ENCODE measurements around the gene CYBA.

DNA sequence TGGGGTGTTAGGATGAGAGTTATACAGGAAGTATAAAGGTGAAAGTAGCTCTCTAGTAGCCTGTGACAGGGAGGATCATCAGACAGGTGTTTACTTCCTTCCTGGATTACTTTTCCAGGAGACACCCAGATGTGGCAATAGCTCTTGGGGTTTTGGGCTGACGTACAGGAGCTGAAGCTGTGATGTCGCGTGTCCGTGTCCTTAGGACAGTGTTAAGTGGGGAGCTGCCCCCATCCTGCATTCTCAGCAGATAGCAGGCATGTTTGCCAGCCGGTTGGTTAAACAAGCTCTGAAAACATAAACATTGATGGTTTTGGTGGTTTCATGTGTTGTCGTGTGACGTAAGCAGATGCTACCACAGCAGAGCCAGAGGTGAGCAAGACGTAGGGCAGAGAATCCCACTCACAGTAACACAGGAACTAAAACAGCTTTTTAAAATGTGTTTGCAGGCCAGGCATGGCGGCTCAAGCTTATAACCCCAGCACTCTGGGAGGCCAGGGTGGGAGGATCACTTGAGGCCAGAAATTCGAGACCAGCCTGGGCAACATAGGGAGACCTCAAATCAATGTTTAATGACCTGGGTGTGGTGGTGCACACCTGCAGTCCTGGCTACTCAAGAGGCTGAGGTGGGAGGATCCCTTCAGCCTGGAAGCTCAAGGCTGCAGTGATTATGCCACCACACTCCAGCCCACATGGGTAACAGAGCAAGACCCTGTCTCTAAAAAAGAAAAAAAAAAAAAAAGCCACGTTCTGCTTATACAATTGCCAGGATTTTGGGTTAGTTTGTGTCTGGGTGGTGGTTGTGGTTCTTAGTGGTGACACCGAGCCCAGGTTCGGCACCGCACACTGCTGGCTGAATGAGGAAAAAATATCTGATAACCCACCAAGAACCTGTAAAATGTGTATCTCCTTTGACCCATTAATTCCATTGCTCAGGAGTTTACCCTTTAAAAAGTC is 30.7 kb downstream of the CYBA start:
- TF ChIP-seq, protein P1, sequence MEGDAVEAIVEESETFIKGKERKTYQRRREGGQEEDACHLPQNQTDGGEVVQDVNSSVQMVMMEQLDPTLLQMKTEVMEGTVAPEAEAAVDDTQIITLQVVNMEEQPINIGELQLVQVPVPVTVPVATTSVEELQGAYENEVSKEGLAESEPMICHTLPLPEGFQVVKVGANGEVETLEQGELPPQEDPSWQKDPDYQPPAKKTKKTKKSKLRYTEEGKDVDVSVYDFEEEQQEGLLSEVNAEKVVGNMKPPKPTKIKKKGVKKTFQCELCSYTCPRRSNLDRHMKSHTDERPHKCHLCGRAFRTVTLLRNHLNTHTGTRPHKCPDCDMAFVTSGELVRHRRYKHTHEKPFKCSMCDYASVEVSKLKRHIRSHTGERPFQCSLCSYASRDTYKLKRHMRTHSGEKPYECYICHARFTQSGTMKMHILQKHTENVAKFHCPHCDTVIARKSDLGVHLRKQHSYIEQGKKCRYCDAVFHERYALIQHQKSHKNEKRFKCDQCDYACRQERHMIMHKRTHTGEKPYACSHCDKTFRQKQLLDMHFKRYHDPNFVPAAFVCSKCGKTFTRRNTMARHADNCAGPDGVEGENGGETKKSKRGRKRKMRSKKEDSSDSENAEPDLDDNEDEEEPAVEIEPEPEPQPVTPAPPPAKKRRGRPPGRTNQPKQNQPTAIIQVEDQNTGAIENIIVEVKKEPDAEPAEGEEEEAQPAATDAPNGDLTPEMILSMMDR (IDR thresholded peaks at IDR 0.05) = no peak
- no peak for TF ChIP-seq POLR2A (IDR thresholded peaks at IDR 0.05)
